GM12892 (cell line): ENCODE results near the gene CAMK2D.

Experiments
- DNase-seq: peaks from one replicate; pipeline ENCODE4 v3.0.0; 2011; ENCODE audit not compliant: insufficient read length
- FAIRE-seq: peaks from 2 replicates; lab custom pipeline; 2011; peaks lifted over from hg19 to GRCh38; lab: Jason Lieb, UNC
- POLR2A ChIP-seq: IDR thresholded peaks from 2 replicates; pipeline ENCODE4 v1.6.1; 2011; ENCODE audit warnings: low read depth, low read length, control low read depth
- POLR2AphosphoS5 ChIP-seq: IDR thresholded peaks from 2 replicates; pipeline ENCODE4 v1.6.1; 2011; ENCODE audit warnings: low read depth, low read length, control low read depth
- TAF1 ChIP-seq: IDR thresholded peaks from 2 replicates; pipeline ENCODE4 v1.6.1; 2011; ENCODE audit warnings: low read depth, mild to moderate bottlenecking, control low read depth, low read length, borderline replicate concordance

The CAMK2D gene

DNA sequence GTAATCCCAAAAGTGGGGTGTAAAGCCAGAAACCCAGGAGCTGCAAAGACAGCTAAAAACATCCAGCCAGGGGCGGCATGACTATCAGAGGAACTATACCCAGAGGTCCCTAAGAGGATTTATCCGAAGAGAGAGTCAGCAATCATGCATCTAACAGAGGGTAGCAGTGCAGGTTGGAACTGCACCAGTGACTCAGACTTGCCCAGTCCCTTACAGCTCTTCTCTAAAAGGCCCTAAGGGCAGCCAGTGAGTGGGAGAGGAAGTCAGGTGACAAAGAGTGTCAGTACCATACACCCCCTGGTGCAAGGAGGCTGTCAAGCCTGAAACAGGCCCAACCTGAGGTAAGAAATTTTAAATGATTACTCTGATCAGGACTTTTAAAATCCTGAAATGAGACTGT, 88.1 kb downstream of the CAMK2D start:
- DNase-seq, result no peak
- peak; percentile 38 for FAIRE-seq
- TF ChIP-seq POLR2AphosphoS5 (no peak), TAF1 (no peak), POLR2A (no peak)

- FAIRE-seq, result no peak
- DNase-seq, result no peak
- TF ChIP-seq POLR2A (no peak), TAF1 (no peak), POLR2AphosphoS5 (no peak)
These were observed 95.0 kb downstream of the CAMK2D start for GRCh38 chr4:113666386-113667114.

- FAIRE-seq (no peak), DNase-seq (no peak)
- TF ChIP-seq TAF1 (no peak), POLR2AphosphoS5 (no peak), POLR2A (no peak)
These were observed 96.5 kb downstream of the CAMK2D start for GRCh38 chr4:113665036-113665435.

GRCh38 chr4:113662581-113662980, 99.0 kb downstream of the CAMK2D start:
- no peak for DNase-seq
- FAIRE-seq, result no peak
- TF ChIP-seq POLR2A, result no peak
- no peak for TF ChIP-seq TAF1
- no peak for TF ChIP-seq POLR2AphosphoS5

DNA sequence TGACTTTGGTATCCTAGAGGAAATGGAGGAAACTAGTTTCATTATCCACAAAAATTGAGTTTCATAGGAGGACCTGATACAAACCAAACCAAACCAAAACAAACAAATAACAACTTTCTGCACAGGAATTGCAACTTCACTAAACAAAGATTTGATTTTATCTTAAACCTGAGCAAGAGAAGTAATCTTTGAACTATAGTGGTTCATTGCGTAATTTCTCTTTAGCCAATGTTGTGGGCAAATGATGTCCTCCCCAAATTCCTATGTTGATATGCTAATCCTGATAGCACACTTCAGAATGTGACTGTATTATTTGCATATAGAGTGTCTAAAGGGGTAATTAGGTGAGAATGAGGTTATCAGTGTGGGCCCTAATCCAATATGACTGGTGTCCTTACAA, 102.4 kb downstream of the CAMK2D start:
- TF ChIP-seq POLR2AphosphoS5 (no peak), POLR2A (no peak), TAF1 (no peak)
- no peak for DNase-seq
- FAIRE-seq, result no peak

GRCh38 chr4:113657586-113658233, 103.8 kb downstream of the CAMK2D start:
- TF ChIP-seq POLR2A (no peak), POLR2AphosphoS5 (no peak), TAF1 (no peak)
- DNase-seq (no peak), FAIRE-seq (no peak)

DNA sequence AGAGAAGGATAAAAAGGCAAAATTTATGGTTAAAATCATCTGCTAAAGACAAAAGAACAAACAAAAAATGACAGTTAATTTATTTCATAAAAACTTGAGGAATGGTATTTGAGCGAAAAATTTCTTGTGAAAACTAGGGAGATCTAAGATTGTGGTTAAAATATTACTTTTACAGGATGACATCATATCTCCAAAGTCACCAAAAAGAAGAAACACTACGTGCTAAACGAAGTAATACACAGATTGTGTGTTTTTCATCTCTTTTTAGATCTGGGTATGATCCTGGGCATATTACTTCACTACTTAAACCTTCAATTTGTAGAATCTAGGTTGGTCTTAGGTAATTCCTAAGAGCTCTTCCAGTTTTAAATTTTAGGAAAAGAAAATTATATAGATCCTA, 107.7 kb downstream of the CAMK2D start:
- DNase-seq, result no peak
- no peak for FAIRE-seq
- TF ChIP-seq POLR2AphosphoS5 (no peak), TAF1 (no peak), POLR2A (no peak)

DNA sequence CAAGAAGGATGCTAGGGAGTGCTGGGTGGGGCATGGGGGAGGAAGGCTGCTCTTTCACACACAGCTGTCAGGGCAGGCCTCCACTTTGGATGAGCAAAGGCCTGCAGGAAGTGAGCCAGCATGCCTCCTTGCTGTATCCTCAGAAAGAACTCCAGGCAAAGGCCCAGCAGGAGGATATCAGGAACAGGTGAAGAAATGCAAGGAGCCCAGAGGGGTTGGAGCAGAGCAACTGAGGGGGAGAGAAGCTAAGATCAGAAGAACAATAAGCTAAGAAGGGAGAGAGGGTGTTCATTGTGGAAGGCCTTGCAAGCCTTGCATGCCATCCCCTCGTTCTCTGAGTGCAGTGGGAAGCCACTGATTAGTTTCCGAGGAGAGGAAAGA, 115.1 kb downstream of the CAMK2D start:
- DNase-seq, result no peak
- no peak for FAIRE-seq
- no peak for TF ChIP-seq TAF1
- no peak for TF ChIP-seq POLR2A
- no peak for TF ChIP-seq POLR2AphosphoS5

GRCh38 chr4:113645771-113646441, 115.6 kb downstream of the CAMK2D start:
- FAIRE-seq (no peak), DNase-seq (no peak)
- TF ChIP-seq POLR2A, result no peak
- TF ChIP-seq TAF1, result no peak
- no peak for TF ChIP-seq POLR2AphosphoS5

DNA sequence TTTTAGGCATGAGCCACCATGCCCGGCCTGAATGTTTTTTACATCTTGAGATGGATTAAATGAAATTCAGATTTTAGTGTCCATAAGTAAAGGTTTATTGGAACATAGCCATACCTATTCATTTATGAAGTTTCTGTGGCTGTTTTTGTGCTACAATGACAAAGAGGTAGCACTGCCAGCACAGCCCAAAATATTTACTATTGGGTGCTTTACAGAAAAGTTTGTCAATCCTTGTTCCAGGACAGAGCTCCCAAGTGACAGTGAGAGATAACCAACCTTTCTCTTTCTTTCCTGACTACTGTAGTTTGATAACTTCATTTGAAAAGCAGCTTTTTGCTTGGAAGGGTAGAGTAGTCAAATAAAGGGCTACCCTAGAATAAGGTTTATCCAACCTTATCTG, 116.2 kb downstream of the CAMK2D start:
- DNase-seq, result no peak
- TF ChIP-seq TAF1, result no peak
- no peak for TF ChIP-seq POLR2A
- no peak for TF ChIP-seq POLR2AphosphoS5
- FAIRE-seq, result no peak

GRCh38 chr4:113644398-113644797, 117.1 kb downstream of the CAMK2D start:
- no peak for DNase-seq
- peak; percentile 14 for FAIRE-seq
- TF ChIP-seq TAF1, result no peak
- no peak for TF ChIP-seq POLR2AphosphoS5
- TF ChIP-seq POLR2A, result no peak

GRCh38 chr4:113643505-113643904, 118.0 kb downstream of the CAMK2D start:
- no peak for FAIRE-seq

GRCh38 chr4:113641025-113641431, 120.5 kb downstream of the CAMK2D start:
- no peak for TF ChIP-seq POLR2AphosphoS5
- TF ChIP-seq TAF1, result no peak
- TF ChIP-seq POLR2A, result no peak
- no peak for FAIRE-seq
- DNase-seq, result no peak

More at GRCh38 chr4:113643505-113643904, 118.0 kb downstream of the CAMK2D start:
- TF ChIP-seq POLR2A (no peak), POLR2AphosphoS5 (no peak)
- DNase-seq, result no peak
